ENCODE data around the gene CMKLR1. TPM values are rescaled to one million over a fixed set of nuclear protein-coding genes. Genes with fewer than 3 reads are reported as not detected.

CMKLR1 gene
- total and polyA plus RNA-seq, 7 donors: 0.94 to 7.0 (median 4.4) TPM

- no peaks in the 10 kb centered on the region for H3K9me3 ChIP-seq
Observed at GRCh38 chr12:108248011-108248410, 91.1 kb downstream of the CMKLR1 start.

GRCh38 chr12:108247130-108247529 lies 92.0 kb downstream of the CMKLR1 start:
- Histone ChIP-seq H3K9me3 (no peaks in the 10 kb centered on the region), H3K27me3 (ENCODE audit: insufficient read depth in 3 of 3, low read length in 2 of 3) (peaks cover 0 to 11% (median 0%) of the 10 kb centered on the region in 3 donors), H3K27ac (no peak overlapping the region), H3K36me3 (ENCODE audit: insufficient read depth in 1 of 2, low read depth in 1 of 2) (no peaks in the 10 kb centered on the region), H3K4me3 (no peak overlapping the region), H3K4me1 (no peaks in the 10 kb centered on the region)
- 79 to 83% (median 80%) methylated on average over 2 of the region's 2 CpGs for WGBS, 3 donors
- ATAC-seq (no peak), DNase-seq (no peak)
- intact Hi-C loops (cut with DNase I): no loop called here
- TF ChIP-seq, protein P1, sequence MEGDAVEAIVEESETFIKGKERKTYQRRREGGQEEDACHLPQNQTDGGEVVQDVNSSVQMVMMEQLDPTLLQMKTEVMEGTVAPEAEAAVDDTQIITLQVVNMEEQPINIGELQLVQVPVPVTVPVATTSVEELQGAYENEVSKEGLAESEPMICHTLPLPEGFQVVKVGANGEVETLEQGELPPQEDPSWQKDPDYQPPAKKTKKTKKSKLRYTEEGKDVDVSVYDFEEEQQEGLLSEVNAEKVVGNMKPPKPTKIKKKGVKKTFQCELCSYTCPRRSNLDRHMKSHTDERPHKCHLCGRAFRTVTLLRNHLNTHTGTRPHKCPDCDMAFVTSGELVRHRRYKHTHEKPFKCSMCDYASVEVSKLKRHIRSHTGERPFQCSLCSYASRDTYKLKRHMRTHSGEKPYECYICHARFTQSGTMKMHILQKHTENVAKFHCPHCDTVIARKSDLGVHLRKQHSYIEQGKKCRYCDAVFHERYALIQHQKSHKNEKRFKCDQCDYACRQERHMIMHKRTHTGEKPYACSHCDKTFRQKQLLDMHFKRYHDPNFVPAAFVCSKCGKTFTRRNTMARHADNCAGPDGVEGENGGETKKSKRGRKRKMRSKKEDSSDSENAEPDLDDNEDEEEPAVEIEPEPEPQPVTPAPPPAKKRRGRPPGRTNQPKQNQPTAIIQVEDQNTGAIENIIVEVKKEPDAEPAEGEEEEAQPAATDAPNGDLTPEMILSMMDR (IDR thresholded peaks at IDR 0.05): no peak

More at GRCh38 chr12:108248011-108248410, 91.1 kb downstream of the CMKLR1 start:
- Histone ChIP-seq H3K4me3 (no peak overlapping the region), H3K27me3 (ENCODE audit: insufficient read depth in 3 of 3, low read length in 2 of 3) (peaks cover 0 to 11% (median 0%) of the 10 kb centered on the region in 3 donors), H3K36me3 (ENCODE audit: insufficient read depth in 1 of 2, low read depth in 1 of 2) (no peaks in the 10 kb centered on the region), H3K27ac (no peak overlapping the region), H3K4me1 (no peaks in the 10 kb centered on the region)
- TF ChIP-seq, protein P1 (IDR thresholded peaks at IDR 0.05): no peak
- WGBS, 3 donors: 82 to 89% (median 83%) methylated on average over 13 of the region's 13 CpGs
- DNase-seq (no peak), ATAC-seq (no peak)
- intact Hi-C loops (cut with DNase I): no loop called here

- Histone ChIP-seq H3K27ac (no peak overlapping the region), H3K9me3 (no peaks in the 10 kb centered on the region), H3K36me3 (ENCODE audit: insufficient read depth in 1 of 2, low read depth in 1 of 2) (no peaks in the 10 kb centered on the region), H3K4me1 (no peaks in the 10 kb centered on the region), H3K4me3 (no peak overlapping the region), H3K27me3 (ENCODE audit: insufficient read depth in 3 of 3, low read length in 2 of 3) (no peaks in the 10 kb centered on the region)
- TF ChIP-seq, protein P1 (IDR thresholded peaks at IDR 0.05): no peak
- DNase-seq (no peak), ATAC-seq (no peak)
- intact Hi-C loops (cut with DNase I): no loop called here
- WGBS, 3 donors: 48 to 49% (median 49%) methylated on average over 10 of the region's 10 CpGs
Observed at GRCh38 chr12:108241986-108242703, 97.0 kb downstream of the CMKLR1 start.

- intact Hi-C loops (cut with DNase I): no loop called here
- Histone ChIP-seq H3K4me1 (no peaks in the 10 kb centered on the region), H3K27ac (no peak overlapping the region), H3K4me3 (no peak overlapping the region), H3K27me3 (ENCODE audit: insufficient read depth in 3 of 3, low read length in 2 of 3) (no peaks in the 10 kb centered on the region), H3K9me3 (no peaks in the 10 kb centered on the region), H3K36me3 (ENCODE audit: insufficient read depth in 1 of 2, low read depth in 1 of 2) (no peaks in the 10 kb centered on the region)
- DNase-seq (no peak), ATAC-seq (no peak)
- TF ChIP-seq, protein P1 (IDR thresholded peaks at IDR 0.05): no peak
- WGBS, 3 donors: 80 to 88% (median 87%) methylated on average over 4 of the region's 4 CpGs
Observed at GRCh38 chr12:108240928-108241327, 98.2 kb downstream of the CMKLR1 start.
